ENCODE results near the gene TENM4. TPM values are rescaled to one million over a fixed set of nuclear protein-coding genes. Genes with fewer than 3 reads are reported as not detected.

The TENM4 gene
- polyA plus RNA-seq, 2 of the 4 experiments (the other 2 are of a cell fraction): 0.06 to 0.31 TPM

GRCh38 chr11:79045800-79046304, 395.0 kb downstream of the TENM4 start (continued):
- TF ChIP-seq ELK1 (IDR thresholded peaks at IDR 0.05; ENCODE audit: low read depth, low read length): no peak
- no peak for TF ChIP-seq SMC3 (IDR thresholded peaks at IDR 0.05)
- TF ChIP-seq TP53 (CRISPR knock-in tag; IDR thresholded peaks at IDR 0.05): no peak
- no peak for TF ChIP-seq TFCP2L1 (CRISPR knock-in tag; IDR thresholded peaks at IDR 0.05)
- no peak for TF ChIP-seq SREBF2 (IDR thresholded peaks at IDR 0.05)
- no peak for TF ChIP-seq CTCF (IDR thresholded peaks at IDR 0.05)
- no peak for TF ChIP-seq ZSCAN20 (CRISPR knock-in tag; IDR thresholded peaks at IDR 0.05)
- TF ChIP-seq KDM1A (IDR thresholded peaks at IDR 0.05; ENCODE audit: low read depth): no peak

GRCh38 chr11:79045018-79045799, 395.6 kb downstream of the TENM4 start:
- H3K9me3 ChIP-seq: no peaks in the 10 kb centered on the region
- ATAC-seq (no peak), FAIRE-seq (no peak), DNase-seq (ENCODE audit: low read depth in 1 of 2, low spot score in 1 of 2) (no peak)
- no peak overlapping the region for H3K4me3 ChIP-seq
- 52% methylated on average over 10 of the region's 10 CpGs for WGBS (ENCODE audit: missing lambda C conversion rate)
- ChIA-PET CTCF (interaction anchor here (0.9 kb wide), 1 partner anchor 55 kb away, joined by 3 read pairs; no protein-coding TSS in a partner anchor), POLR2A (no interaction called here)
- no peak overlapping the region for H3K27ac ChIP-seq
- TF ChIP-seq NFE2L2 (conservative IDR thresholded peaks at IDR 0.05; ENCODE audit: low read length) (no peak), MAFK (IDR thresholded peaks at IDR 0.05; ENCODE audit: partially characterized antibody) (no peak), JUNB (IDR thresholded peaks at IDR 0.05) (no peak), ESRRA (IDR thresholded peaks at IDR 0.05; ENCODE audit: borderline replicate concordance, low read length) (no peak), HES2 (IDR thresholded peaks at IDR 0.05) (no peak), BCL3 (IDR thresholded peaks at IDR 0.05) (no peak), FOXS1 (CRISPR knock-in tag; IDR thresholded peaks at IDR 0.05) (no peak), ELK1 (IDR thresholded peaks at IDR 0.05; ENCODE audit: low read depth, low read length) (no peak), CHD2 (IDR thresholded peaks at IDR 0.05; ENCODE audit: low read length, partially characterized antibody) (no peak), NPAS2 (CRISPR knock-in tag; IDR thresholded peaks at IDR 0.05; ENCODE audit: borderline replicate concordance) (no peak), GATA3 (IDR thresholded peaks at IDR 0.05; ENCODE audit: borderline replicate concordance) (no peak)
- H3K4me1 ChIP-seq: no peaks in the 10 kb centered on the region
- no peak overlapping the region for H3K4me2 ChIP-seq

GRCh38 chr11:79044201-79044600, 396.6 kb downstream of the TENM4 start:
- ChIA-PET POLR2A (no interaction called here), CTCF (interaction anchor here (0.6 to 1.6 kb wide), 3 partner anchors 10 to 126 kb away, joined by 3 read pairs; no protein-coding TSS in a partner anchor)
- TF ChIP-seq FOXS1 (CRISPR knock-in tag; IDR thresholded peaks at IDR 0.05) (no peak), MYC (IDR thresholded peaks at IDR 0.05; ENCODE audit: borderline replicate concordance, low read length) (no peak), JUN (IDR thresholded peaks at IDR 0.05) (no peak), RAD21 (conservative IDR thresholded peaks at IDR 0.05 in 1 of 2, IDR thresholded peaks at IDR 0.05 in 1 of 2) (no peak), GATA3 (IDR thresholded peaks at IDR 0.05; ENCODE audit: borderline replicate concordance) (no peak), RARB (CRISPR knock-in tag; IDR thresholded peaks at IDR 0.05) (no peak)
- Histone ChIP-seq H3K4me2 (no peak overlapping the region), H3K4me1 (no peaks in the 10 kb centered on the region), H3K27ac (no peak overlapping the region), H3K9me3 (no peaks in the 10 kb centered on the region), H3K4me3 (no peak overlapping the region)
- FAIRE-seq (no peak), DNase-seq (ENCODE audit: low read depth in 1 of 2, low spot score in 1 of 2) (no peak), ATAC-seq (no peak)
- 93% methylated on average over 2 of the region's 2 CpGs for WGBS (ENCODE audit: missing lambda C conversion rate)
